Colon (tissue), 2 donors: ENCODE measurements around the gene EFNA4.

Experiments used
- FAIRE-seq: peaks from 2 replicates; lab custom pipeline; 2012; peaks lifted over from hg19 to GRCh38; lab: Jason Lieb, UNC
- donor health status: control.
- donor health status: control.

Gene EFNA4

GRCh38 chr1:155063550-155064110 lies at the start of gene EFNA4:
EFNA4 (plus strand) TSS chr1:155063740; CDS start chr1:155063824, 84 bp downstream.
- no peak for FAIRE-seq

DNA sequence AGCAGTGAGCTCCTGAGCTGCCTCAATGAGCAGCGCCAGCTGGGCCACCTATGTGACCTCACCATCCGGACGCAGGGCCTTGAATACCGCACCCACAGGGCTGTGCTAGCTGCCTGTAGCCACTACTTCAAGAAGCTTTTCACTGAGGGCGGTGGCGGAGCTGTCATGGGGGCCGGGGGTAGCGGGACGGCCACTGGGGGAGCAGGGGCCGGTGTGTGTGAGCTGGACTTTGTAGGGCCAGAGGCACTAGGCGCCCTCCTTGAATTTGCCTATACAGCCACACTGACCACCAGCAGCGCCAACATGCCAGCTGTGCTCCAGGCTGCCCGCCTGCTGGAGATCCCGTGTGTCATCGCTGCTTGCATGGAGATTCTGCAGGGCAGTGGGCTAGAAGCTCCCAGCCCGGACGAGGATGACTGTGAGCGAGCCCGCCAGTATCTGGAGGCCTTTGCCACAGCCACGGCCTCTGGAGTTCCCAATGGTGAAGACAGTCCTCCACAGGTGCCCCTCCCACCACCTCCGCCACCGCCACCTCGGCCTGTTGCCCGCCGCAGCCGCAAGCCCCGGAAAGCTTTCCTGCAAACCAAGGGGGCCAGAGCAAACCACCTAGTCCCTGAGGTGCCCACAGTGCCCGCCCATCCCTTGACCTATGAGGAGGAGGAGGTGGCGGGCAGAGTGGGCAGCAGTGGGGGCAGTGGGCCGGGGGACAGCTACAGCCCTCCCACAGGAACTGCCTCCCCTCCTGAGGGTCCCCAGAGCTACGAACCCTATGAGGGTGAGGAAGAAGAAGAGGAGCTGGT lies 48.6 kb upstream of the EFNA4 start:
- FAIRE-seq, result no peak

- no peak for FAIRE-seq
Measured at GRCh38 chr1:155015527-155016230, 47.9 kb upstream of the EFNA4 start.

- no peak for FAIRE-seq
Measured at GRCh38 chr1:155016231-155016831, 47.2 kb upstream of the EFNA4 start.

GRCh38 chr1:155017041-155017945 lies 46.2 kb upstream of the EFNA4 start:
- FAIRE-seq, result no peak

GRCh38 chr1:155017946-155018316 lies 45.6 kb upstream of the EFNA4 start:
- FAIRE-seq, result no peak

GRCh38 chr1:155018617-155019348 lies 44.8 kb upstream of the EFNA4 start:
- FAIRE-seq, result no peak

DNA sequence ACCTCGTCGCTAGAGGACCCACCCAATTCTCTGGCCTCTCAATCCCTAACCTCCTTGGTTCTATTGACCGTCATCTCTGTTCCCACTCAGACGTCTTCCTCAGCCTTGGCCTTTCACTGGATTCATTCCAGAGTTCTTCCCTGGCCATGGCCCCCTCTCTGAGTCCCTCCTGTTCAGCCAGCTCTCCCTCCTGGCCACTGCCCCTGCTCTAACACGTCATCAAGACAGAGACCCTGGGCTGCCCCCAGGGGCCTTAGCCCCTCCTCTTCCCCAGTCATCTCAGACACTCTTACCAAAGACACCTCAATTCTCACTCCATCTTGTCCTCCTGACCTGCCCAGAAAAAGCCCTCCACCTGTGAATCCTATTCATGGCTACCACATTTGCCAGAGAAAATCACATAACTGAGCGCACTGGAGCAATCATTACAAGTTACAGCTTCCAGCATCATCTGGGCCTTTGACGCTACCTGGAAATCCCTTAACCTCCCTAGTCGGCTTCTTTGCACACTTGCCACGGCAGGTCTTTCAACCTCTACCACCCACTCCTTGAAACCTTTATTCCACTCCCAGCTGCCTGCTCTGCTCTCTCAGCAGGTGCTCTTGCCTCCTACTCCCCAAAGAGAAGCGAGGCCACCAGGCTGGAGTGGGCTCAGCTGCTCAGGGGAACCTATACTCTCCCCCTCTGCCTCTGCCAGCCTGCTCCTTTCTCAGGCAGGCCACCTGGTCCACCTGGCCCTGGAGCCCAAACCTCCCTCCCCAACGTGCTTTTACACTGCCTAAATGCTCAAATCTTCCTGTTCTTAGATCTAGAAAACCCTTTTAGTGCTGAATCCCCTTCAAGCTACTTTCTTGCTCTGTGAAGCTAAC lies 43.9 kb upstream of the EFNA4 start:
- no peak for FAIRE-seq

GRCh38 chr1:155022136-155022926 lies 41.2 kb upstream of the EFNA4 start:
- FAIRE-seq, result no peak

DNA sequence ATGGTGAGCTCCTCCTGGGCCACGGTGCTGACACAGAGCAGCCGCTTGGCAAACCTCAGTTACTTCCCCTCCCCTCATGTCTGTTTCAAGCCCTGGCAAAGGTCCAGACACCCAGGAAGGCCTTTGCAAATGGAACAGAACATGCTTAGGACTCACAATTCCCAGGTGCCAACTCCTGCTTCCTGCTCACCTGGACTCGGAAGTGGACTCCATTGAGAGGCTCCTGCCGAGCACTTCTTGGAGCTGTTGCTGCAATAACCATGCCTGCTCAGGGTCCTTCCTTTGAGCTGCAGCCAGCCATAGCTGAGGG lies 40.7 kb upstream of the EFNA4 start:
- FAIRE-seq, result no peak

- FAIRE-seq, result no peak
Measured at GRCh38 chr1:155023627-155024026, 39.9 kb upstream of the EFNA4 start.

DNA sequence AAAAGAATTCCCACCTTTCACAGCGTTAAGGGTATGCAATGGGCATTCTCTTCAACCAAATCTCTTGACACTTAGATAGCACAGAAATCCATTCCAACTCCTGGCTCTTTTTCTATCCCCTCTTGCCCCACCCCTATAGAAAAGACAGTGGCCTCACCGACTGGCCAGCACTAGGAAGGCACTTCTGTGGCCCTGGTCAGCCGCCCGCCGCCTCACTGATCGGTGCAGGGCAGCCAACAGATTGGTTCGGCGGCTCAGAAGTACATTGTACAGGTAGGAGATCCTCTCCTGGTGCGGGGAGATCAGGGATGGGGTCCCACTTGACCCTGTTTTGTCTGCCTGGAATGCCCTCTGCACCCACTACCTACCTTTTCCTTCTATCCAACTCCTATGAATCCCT lies 39.2 kb upstream of the EFNA4 start:
- FAIRE-seq, result no peak

DNA sequence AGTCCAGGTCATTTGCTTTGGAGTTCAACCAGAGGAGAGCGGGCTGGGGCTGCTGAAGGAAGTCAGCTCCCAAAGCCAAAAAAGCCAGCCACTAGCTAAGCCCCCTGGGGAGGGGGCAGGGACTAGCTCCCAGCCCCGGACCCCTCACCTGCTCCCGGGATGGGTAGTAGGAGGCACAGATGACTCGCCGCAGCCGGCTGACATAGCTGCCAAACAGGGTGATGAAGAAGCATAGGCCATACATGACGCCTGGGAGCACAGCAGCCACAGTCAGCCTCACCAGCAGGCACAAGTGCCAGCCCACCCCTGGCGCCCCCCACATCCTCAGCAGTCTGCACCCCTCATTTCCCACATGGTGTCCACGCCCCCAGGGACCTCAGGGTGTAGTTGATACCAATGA lies 37.4 kb upstream of the EFNA4 start:
- no peak for FAIRE-seq

- no peak for FAIRE-seq
Measured at GRCh38 chr1:155026588-155026987, 37.0 kb upstream of the EFNA4 start.

DNA sequence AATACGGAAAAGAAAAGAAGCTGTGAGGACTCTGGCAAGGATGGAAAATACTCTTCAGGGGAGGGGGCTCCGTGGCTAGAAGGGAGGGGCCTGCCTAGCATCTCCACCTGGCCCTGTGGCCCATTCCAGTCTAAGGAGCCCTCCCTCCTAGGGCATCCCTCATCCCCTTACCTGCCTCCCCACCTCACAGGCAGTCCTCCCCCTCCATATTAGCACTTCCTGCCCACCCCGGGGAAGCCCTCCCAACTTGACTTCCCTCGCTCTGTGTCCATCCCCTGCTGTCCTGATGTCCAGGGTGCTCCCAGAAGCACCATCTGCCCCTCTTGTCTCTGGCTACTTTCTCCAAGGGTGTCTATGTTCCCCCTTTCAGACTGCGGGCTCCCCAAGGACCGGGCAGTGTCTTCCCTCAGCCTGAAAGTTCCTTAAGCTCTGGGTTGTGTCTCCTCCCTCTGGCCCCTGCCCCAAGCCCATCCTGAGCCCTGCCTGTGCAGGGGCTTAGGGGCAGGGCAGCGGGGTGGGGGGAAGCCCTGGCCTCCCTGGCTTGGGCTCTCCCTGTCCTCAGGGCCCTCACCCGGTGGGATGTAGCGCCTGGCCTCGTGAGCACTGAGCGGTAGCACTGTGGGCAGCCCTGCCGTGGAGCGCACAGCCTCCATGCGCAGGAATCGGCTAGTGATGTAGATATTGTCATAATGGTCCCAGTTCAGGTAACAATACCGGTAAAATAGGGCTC lies 33.9 kb upstream of the EFNA4 start:
- no peak for FAIRE-seq

GRCh38 chr1:155030243-155030795 lies 33.2 kb upstream of the EFNA4 start:
- FAIRE-seq, result no peak

DNA sequence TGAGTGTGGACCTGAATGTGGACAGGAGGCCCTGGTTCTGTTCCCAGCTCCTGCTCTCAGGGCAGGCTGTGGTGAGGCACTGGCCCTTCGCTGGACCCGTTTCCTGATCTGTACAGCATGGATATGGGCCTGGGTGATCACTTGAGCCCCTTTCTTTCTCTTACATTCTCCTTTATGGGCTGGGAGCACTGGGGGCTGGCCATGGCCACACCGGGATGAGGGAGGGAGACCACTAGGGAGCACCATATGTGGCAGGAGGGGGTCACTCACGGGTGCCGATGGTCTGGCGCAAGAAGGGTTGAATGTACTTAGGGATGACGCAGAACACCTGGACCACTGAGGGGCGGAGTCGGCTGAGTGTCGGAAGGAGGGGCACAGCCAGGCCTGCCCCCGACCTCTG lies 32.6 kb upstream of the EFNA4 start:
- no peak for FAIRE-seq

DNA sequence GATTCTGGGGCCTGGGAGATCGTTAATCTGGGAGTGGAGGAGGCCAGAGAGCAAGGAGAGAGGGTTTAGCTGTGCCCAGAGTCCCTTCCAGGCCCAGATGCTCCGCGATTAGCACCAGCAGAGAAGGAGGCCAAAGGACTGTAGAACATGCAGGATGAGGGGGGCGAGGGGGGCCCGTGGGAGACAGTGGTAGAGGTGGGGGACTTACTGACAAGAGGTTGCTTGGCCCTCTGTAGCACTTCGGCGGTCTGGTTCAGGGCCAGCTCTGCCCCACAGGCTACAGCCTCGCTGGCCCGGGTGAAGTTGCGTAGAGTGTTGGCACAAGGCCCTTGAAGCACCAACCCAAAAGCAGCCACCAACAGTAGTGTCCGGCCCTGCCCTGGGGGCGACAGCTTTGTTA lies 30.7 kb upstream of the EFNA4 start:
- FAIRE-seq, result no peak

DNA sequence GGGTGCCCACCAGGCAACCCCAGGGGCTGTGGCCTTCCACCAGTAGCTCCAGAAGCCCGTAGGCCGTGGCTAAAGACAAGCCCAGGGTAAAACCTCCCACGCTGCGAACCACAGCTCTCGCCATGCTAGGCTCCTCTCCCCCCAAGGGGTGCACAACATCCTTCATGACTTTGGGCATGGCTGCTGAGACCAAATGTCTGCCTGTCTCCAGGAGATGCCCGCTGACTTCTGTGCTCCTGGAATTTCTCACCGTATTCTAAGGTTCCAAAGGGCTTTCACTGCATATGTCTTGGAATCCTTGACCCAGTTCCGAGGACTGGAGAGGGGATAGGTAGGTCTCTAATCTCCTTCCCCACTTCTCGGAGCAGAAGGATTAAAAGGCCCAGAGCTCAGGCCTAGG lies 30.0 kb upstream of the EFNA4 start, which contains the start of the genes DCST1 and DCST2:
TSS of gene DCST1 (plus strand) at position 301 of the 400 bp plus-strand sequence. CDS start 213 bp downstream, outside the sequence.
TSS of gene DCST2 (minus strand) at position 258 of the 400 bp plus-strand sequence. CDS start at position 178, 80 bp downstream.
- no peak for FAIRE-seq
